ENCODE results near the gene NTF3. TPM values are rescaled to one million over a fixed set of nuclear protein-coding genes. Genes with fewer than 3 reads are reported as not detected.

The NTF3 gene
- total RNA-seq, 1 donor from 2014 or later: 0.33 TPM

- H3K4me3 Mint-ChIP-seq: peak overlapping the region; percentile 56
Observed at GRCh38 chr12:5479761-5480160, 47.9 kb downstream of the NTF3 start.

GRCh38 chr12:5480218-5480937, 48.5 kb downstream of the NTF3 start:
- peak overlapping the region; percentile 23 for H3K27ac Mint-ChIP-seq (ENCODE audit: unreplicated experiment)
- no peaks in the 10 kb centered on the region for H3K9me3 Mint-ChIP-seq
- TF ChIP-seq CTCF (conservative IDR thresholded peaks at IDR 0.05): no peak
- DNase-seq (ENCODE audit: low read depth, low spot score): peak; percentile 30
- H3K27me3 Mint-ChIP-seq (ENCODE audit: low read depth): peaks cover 27% of the 10 kb centered on the region
- peaks cover 8% of the 10 kb centered on the region for H3K4me1 Mint-ChIP-seq
- H3K4me3 Mint-ChIP-seq: peak overlapping the region; percentile 56
- H3K36me3 Mint-ChIP-seq (ENCODE audit: low read depth): no peaks in the 10 kb centered on the region

More at GRCh38 chr12:5479761-5480160, 47.9 kb downstream of the NTF3 start:
- no peak for DNase-seq (ENCODE audit: low read depth, low spot score)
- Mint-ChIP-seq H3K36me3 (ENCODE audit: low read depth) (no peaks in the 10 kb centered on the region), H3K27ac (ENCODE audit: unreplicated experiment) (no peak overlapping the region), H3K4me1 (peaks cover 8% of the 10 kb centered on the region), H3K9me3 (no peaks in the 10 kb centered on the region), H3K27me3 (ENCODE audit: low read depth) (peaks cover 29% of the 10 kb centered on the region)
- no peak for TF ChIP-seq CTCF (conservative IDR thresholded peaks at IDR 0.05)

GRCh38 chr12:5480938-5481303, 49.0 kb downstream of the NTF3 start:
- TF ChIP-seq CTCF (conservative IDR thresholded peaks at IDR 0.05): no peak
- no peak overlapping the region for H3K27ac Mint-ChIP-seq (ENCODE audit: unreplicated experiment)
- no peak for DNase-seq (ENCODE audit: low read depth, low spot score)

GRCh38 chr12:5481645-5482044, 49.7 kb downstream of the NTF3 start:
- Mint-ChIP-seq H3K27ac (ENCODE audit: unreplicated experiment) (no peak overlapping the region), H3K36me3 (ENCODE audit: low read depth) (no peaks in the 10 kb centered on the region), H3K4me3 (no peak overlapping the region), H3K27me3 (ENCODE audit: low read depth) (peaks cover 23% of the 10 kb centered on the region), H3K9me3 (no peaks in the 10 kb centered on the region), H3K4me1 (peaks cover 8% of the 10 kb centered on the region)
- no peak for TF ChIP-seq CTCF (conservative IDR thresholded peaks at IDR 0.05)
- DNase-seq (ENCODE audit: low read depth, low spot score): no peak

More at GRCh38 chr12:5480938-5481303, 49.0 kb downstream of the NTF3 start:
- H3K4me1 Mint-ChIP-seq: peaks cover 8% of the 10 kb centered on the region
- H3K4me3 Mint-ChIP-seq: no peak overlapping the region
- H3K9me3 Mint-ChIP-seq: no peaks in the 10 kb centered on the region
- H3K27me3 Mint-ChIP-seq (ENCODE audit: low read depth): peaks cover 27% of the 10 kb centered on the region
- H3K36me3 Mint-ChIP-seq (ENCODE audit: low read depth): no peaks in the 10 kb centered on the region

GRCh38 chr12:5484426-5484825, 52.5 kb downstream of the NTF3 start:
- no peaks in the 10 kb centered on the region for H3K9me3 Mint-ChIP-seq
- DNase-seq (ENCODE audit: low read depth, low spot score): no peak
- TF ChIP-seq CTCF (conservative IDR thresholded peaks at IDR 0.05): no peak
- no peaks in the 10 kb centered on the region for H3K36me3 Mint-ChIP-seq (ENCODE audit: low read depth)
- H3K27ac Mint-ChIP-seq (ENCODE audit: unreplicated experiment): no peak overlapping the region
- H3K4me3 Mint-ChIP-seq: no peak overlapping the region
- peaks cover 9% of the 10 kb centered on the region for H3K27me3 Mint-ChIP-seq (ENCODE audit: low read depth)
- peaks cover 11% of the 10 kb centered on the region for H3K4me1 Mint-ChIP-seq
